Neural progenitor cell (in vitro differentiated cells): ENCODE data around the gene TIMP4.

Experiments used
- CTCF ChIP-seq: fragments of 200-600 bp; sonication (generic); IDR thresholded peaks from 2 replicates; pipeline ENCODE4 v1.5.1; 2017; ENCODE audit warnings: antibody characterized with exemption, mild to moderate bottlenecking
- EZH2 ChIP-seq: fragments of 200-600 bp; sonication (generic); IDR thresholded peaks from 2 replicates; pipeline ENCODE4 v1.6.1; 2017; ENCODE audit warnings: antibody characterized with exemption, mild to moderate bottlenecking, moderate library complexity

- no peak for TF ChIP-seq EZH2
- TF ChIP-seq CTCF, result no peak
These were observed 22.3 kb downstream of the TIMP4 start for GRCh38 chr3:12136371-12136770.
